Endothelial cell of umbilical vein (primary cell): ENCODE measurements around the gene WRAP73. TPM values are rescaled to one million over a fixed set of nuclear protein-coding genes. Genes with fewer than 3 reads are reported as not detected.
A peak's percentile ranks its signal among the peaks of the same experiment; 100 is the strongest.

ENCODE experiments used
- Bru-seq: library from RNA; stranded (reverse); fragments of 400-500 nt; gene quantifications from one replicate; lab custom pipeline; 2021; lab: Mats Ljungman, UMichigan
- BruChase-seq, 2 experiments: library from RNA; stranded (reverse); fragments of 400-500 nt; gene quantifications; one replicate each; lab custom pipeline; 2021; lab: Mats Ljungman, UMichigan
- BruUV-seq: library from RNA; stranded (reverse); fragments of 400-500 nt; replicated peaks from 2 replicates; lab custom pipeline; 2021; lab: Mats Ljungman, UMichigan
- CTCF ChIA-PET: fragments of 300-600, 350-600 bp; sonication (Branson Sonifier 250); formaldehyde crosslinking; loops from one replicate; lab custom pipeline; 2021; ENCODE audit warnings: antibody characterized with exemption, inconsistent platforms; lab: Charles Lee
- POLR2A ChIA-PET: fragments of 300-600, 350-600 bp; sonication (Branson Sonifier 250); formaldehyde crosslinking; loops from one replicate; lab custom pipeline; 2021; ENCODE audit warnings: antibody characterized with exemption, inconsistent platforms; lab: Charles Lee
- DNase-seq: peaks from one replicate; pipeline ENCODE4 v3.0.0-alpha.2; 2011; ENCODE audit warnings: low read depth, low spot score
- FAIRE-seq: peaks from 2 replicates; lab custom pipeline; 2011; peaks lifted over from hg19 to GRCh38; lab: Jason Lieb, UNC
- H2AFZ ChIP-seq: 2 replicates; pipeline ENCODE4 v1.6.0; 2012; ENCODE audit warnings: low read depth, low read length, control low read depth, inconsistent platforms
- H3K27ac ChIP-seq: 2 replicates; pipeline ENCODE4 v1.5.1; 2011; ENCODE audit warnings: low read depth, mild to moderate bottlenecking, control low read depth, low read length, moderate library complexity; ENCODE audit not compliant: insufficient read depth
- H3K27me3 ChIP-seq, 2 experiments: 2 replicates each; pipeline versions ENCODE4 v1.6.0 to v1.6.1; 2011; ENCODE audit warnings: low read length in 2 of 2, mixed read lengths in 1 of 2; ENCODE audit not compliant: control insufficient read depth in 2 of 2, insufficient read depth in 2 of 2
- H3K36me3 ChIP-seq, 2 experiments: 2 replicates in 1 of 2; 3 replicates in 1 of 2; pipeline ENCODE4 v1.5.1; 2011; ENCODE audit warnings: low read length in 2 of 2, mild to moderate bottlenecking in 1 of 2, moderate library complexity in 1 of 2; ENCODE audit not compliant: control insufficient read depth in 2 of 2, insufficient read depth in 2 of 2; ENCODE audit errors: extremely low read depth in 1 of 2
- H3K4me1 ChIP-seq: 3 replicates; pipeline ENCODE4 v1.5.1; 2011; ENCODE audit warnings: mild to moderate bottlenecking, low read length; ENCODE audit not compliant: control insufficient read depth, insufficient read depth; ENCODE audit errors: extremely low read depth
- H3K4me2 ChIP-seq: 2 replicates; pipeline ENCODE4 v1.6.1; 2011; ENCODE audit warnings: low read length, control low read depth, mixed read lengths; ENCODE audit not compliant: insufficient read depth
- H3K4me3 ChIP-seq, 3 experiments: fragments of 200-600 bp in 1 of 3; sonication (generic), shearing (Covaris generic) in 1 of 3; replicated peaks in 1 of 3; 2 replicates each; pipeline ENCODE4 v1.5.1; 2011 to 2016; ENCODE audit warnings: control low read depth in 3 of 3, low read length in 3 of 3, mild to moderate bottlenecking in 2 of 3, inconsistent platforms in 1 of 3, low read depth in 1 of 3, moderate library complexity in 1 of 3; ENCODE audit not compliant: insufficient read depth in 1 of 3
- H3K79me2 ChIP-seq: 2 replicates; pipeline ENCODE4 v1.6.0; 2012; ENCODE audit warnings: low read length, inconsistent platforms; ENCODE audit not compliant: control insufficient read depth, insufficient read depth
- H3K9ac ChIP-seq: replicated peaks from 2 replicates; pipeline ENCODE3; 2011; ENCODE audit warnings: low read length, control low read depth; ENCODE audit not compliant: insufficient read depth; ENCODE audit errors: extremely low read depth
- H3K9me1 ChIP-seq: replicated peaks from 3 replicates; pipeline ENCODE4 v1.6.0; 2011; ENCODE audit warnings: mild to moderate bottlenecking, low read length; ENCODE audit not compliant: control insufficient read depth, insufficient read depth; ENCODE audit errors: extremely low read depth
- H3K9me3 ChIP-seq: replicated peaks from 2 replicates; pipeline ENCODE4 v1.5.1; 2012; ENCODE audit warnings: low read length, inconsistent platforms; ENCODE audit not compliant: control insufficient read depth, insufficient read depth
- H4K20me1 ChIP-seq: replicated peaks from 2 replicates; pipeline ENCODE3; 2011; ENCODE audit warnings: mild to moderate bottlenecking, low read length; ENCODE audit not compliant: control insufficient read depth, insufficient read depth; ENCODE audit errors: extremely low read depth
- MYC ChIP-seq: IDR thresholded peaks from one replicate; pipeline ENCODE4 v1.6.1; 2011; ENCODE audit warnings: mild to moderate bottlenecking, low read depth, low read length
- POLR2A ChIP-seq: IDR thresholded peaks from 2 replicates; pipeline ENCODE4 v1.6.1; 2012; ENCODE audit warnings: low read depth, mild to moderate bottlenecking, control low read depth, low read length
- POLR2AphosphoS5 ChIP-seq: IDR thresholded peaks from 2 replicates; pipeline ENCODE4 v1.6.1; 2012; ENCODE audit warnings: low read depth, mild to moderate bottlenecking, control low read depth, low read length, moderate library complexity; ENCODE audit not compliant: insufficient read depth
- dilution Hi-C: fragments of 300-500 bp; cut with MboI; formaldehyde crosslinking; loops from one replicate; pipeline ENCODE4 v1.15.0; 2019; ENCODE audit warnings: low sequenced_read_pairs; ENCODE audit not compliant: extremely low pct_ligation_motif_present
- intact Hi-C: fragments of 100-400 bp; cut with micrococcal nuclease; formaldehyde crosslinking; loops from one replicate; pipeline ENCODE4 v1.10.0; 2022
- long read RNA-seq: library from polyadenylated mRNA; stranded (forward); transcript quantifications from one replicate; pipeline ENCODE4 v2.0.0, GENCODE V29; 2021
- polyA minus RNA-seq, 3 experiments: library from RNA; depleted of rRNA, polyadenylated mRNA; stranded (reverse); fragments of >200 nt; gene quantifications; 1 replicate in 1 of 3; 2 replicates in 2 of 3; pipeline ENCODE4 v1.2.3, GENCODE V29; 2011
- polyA plus RNA-seq, 4 experiments: library from polyadenylated mRNA; depleted of rRNA in 3 of 4; stranded (reverse) in 3 of 4; unstranded in 1 of 4; fragments of >200 nt; gene quantifications; 2 replicates each; pipeline versions ENCODE4 v1.2.1 to v1.2.3, GENCODE V29; 2011 to 2012; ENCODE audit warnings: missing spikeins in 1 of 4
- total RNA-seq: library from RNA; stranded (reverse); gene quantifications from 2 replicates; pipeline ENCODE4 v1.2.3, GENCODE V29; 2021
- TF ChIP-seq, protein P1 (sequence below), 2 donors: IDR thresholded peaks; 1 replicate in 1 of 2; 2 replicates in 1 of 2; pipeline ENCODE4 v1.5.1; 2011; ENCODE audit warnings: low read length in 2 of 2, mild to moderate bottlenecking in 2 of 2, moderate library complexity in 2 of 2, control low read depth in 1 of 2, inconsistent platforms in 1 of 2, low read depth in 1 of 2; ENCODE audit not compliant: insufficient read depth in 1 of 2; ENCODE audit errors: extremely low read depth in 1 of 2

WRAP73 gene, protein sequence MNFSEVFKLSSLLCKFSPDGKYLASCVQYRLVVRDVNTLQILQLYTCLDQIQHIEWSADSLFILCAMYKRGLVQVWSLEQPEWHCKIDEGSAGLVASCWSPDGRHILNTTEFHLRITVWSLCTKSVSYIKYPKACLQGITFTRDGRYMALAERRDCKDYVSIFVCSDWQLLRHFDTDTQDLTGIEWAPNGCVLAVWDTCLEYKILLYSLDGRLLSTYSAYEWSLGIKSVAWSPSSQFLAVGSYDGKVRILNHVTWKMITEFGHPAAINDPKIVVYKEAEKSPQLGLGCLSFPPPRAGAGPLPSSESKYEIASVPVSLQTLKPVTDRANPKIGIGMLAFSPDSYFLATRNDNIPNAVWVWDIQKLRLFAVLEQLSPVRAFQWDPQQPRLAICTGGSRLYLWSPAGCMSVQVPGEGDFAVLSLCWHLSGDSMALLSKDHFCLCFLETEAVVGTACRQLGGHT
- 23.0 and 27.7 TPM in 2 replicates for total RNA-seq
- 50.7 and 59.2 TPM in 2 replicates for polyA plus RNA-seq
- 28.5 and 35.3 TPM in 2 replicates for polyA plus RNA-seq (2011; cell fraction: cytosol; rRNA removed)
- 107 and 136 TPM in 2 replicates for polyA plus RNA-seq (2011; cell fraction: nucleus; rRNA removed)
- 19.9 and 22.0 TPM in 2 replicates for polyA plus RNA-seq (2012)
- polyA minus RNA-seq: 32.1 and 37.9 TPM in 2 replicates
- 19.9 TPM for polyA minus RNA-seq (2011; cell fraction: cytosol; rRNA and poly(A)+ RNA removed)
- polyA minus RNA-seq (2011; cell fraction: nucleus; rRNA and poly(A)+ RNA removed): 25.3 and 26.9 TPM in 2 replicates
- Bru-seq, nascent RNA: percentile 56 among the genes with signal in this experiment
- BruChase-seq, experiment 1, labeled RNA remaining after a 6-hour chase: percentile 60 among the genes with signal in this experiment
- BruChase-seq, experiment 2, labeled RNA remaining after a 2-hour chase: percentile 63 among the genes with signal in this experiment
- long read RNA-seq, transcript WRAP73-201 (12 exons, 1,665 nt): major isoform, 37 of 93 reads
- long read RNA-seq, transcript WRAP73-202 (11 exons, 1,998 nt): minor isoform, 8 of 93 reads
- long read RNA-seq, partial matches to known transcripts: 30 of 93 reads
- long read RNA-seq, other reads (novel, unspliced or antisense): 15 of 93 reads

DNA sequence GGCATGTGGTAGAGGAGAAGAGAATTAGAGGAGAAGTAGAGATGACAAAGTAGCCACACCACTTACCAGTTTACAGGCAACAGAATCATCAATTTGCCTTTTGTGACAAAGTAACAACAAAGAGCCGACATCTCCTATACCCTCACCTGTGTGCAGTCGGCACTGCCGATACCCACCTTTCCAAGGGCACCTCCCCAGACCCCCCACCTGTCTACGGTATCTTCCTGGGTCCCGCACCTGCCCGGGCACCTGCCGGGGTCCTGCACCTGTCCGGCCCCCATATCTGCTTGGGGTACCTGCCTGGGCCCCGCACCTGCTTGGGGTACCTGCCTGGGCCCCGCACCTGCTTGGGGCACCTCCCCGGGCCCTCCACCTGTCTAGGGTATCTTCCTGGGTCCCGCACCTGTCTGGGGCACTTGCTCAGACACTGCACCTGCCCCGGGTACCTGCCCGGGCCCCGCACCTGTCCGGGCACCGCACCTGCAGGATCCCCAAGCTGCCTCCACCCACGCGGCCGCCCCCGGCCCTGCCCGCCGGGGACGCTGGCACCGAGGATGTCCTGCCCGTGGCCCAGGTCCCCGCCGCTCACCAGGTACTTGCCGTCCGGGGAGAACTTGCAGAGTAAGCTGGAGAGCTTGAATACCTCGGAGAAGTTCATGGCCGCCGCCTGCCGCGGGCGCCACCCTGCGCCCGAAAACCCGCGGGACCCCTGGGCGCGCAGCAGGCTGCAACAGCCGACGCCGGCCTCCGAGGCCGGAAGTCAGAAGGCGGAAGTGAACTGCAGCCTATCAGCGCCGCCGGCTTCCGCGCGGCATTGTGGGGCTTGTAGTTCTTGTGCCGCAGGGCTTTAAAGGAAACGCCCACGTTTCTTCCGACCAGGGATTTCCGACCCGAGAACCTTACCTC is at the start of gene WRAP73:
TSS of gene WRAP73 (minus strand) at position 762 of the 906 bp plus-strand sequence. CDS start at position 658, 104 bp downstream.
- no peaks in the 10 kb centered on the region for H3K9me1 ChIP-seq
- H3K27ac ChIP-seq: no peak within 1 kb of the TSS
- peaks cover 0 to 10% of the 10 kb centered on the region in 2 experiments for H3K36me3 ChIP-seq
- DNase-seq: peak; percentile 91
- POLR2A ChIA-PET: no interaction called here
- peaks cover 4% of the 10 kb centered on the region for H3K79me2 ChIP-seq
- no peaks in the 10 kb centered on the region for H3K9me3 ChIP-seq
- dilution Hi-C loops (no loop called here), intact Hi-C loops (loop anchor here (1.0 to 2.0 kb wide), 2 partner anchors 25 to 61 kb away; no protein-coding TSS in a partner anchor)
- no peaks in the 10 kb centered on the region for H4K20me1 ChIP-seq
- CTCF ChIA-PET: interaction anchor here (1.4 to 1.6 kb wide), 2 partner anchors 11 to 197 kb away, joined by 3 to 4 read pairs; no protein-coding TSS in a partner anchor
- peak within 1 kb of the TSS; percentile 79 to 94 (median 86) for H3K4me3 ChIP-seq
- H3K4me2 ChIP-seq: peak within 1 kb of the TSS; percentile 72
- peaks cover 24 to 41% of the 10 kb centered on the region in 2 experiments for H3K27me3 ChIP-seq
- H3K4me1 ChIP-seq: peaks cover 8% of the 10 kb centered on the region
- TF ChIP-seq POLR2A (peak; percentile 81), POLR2AphosphoS5 (peak; percentile 87), MYC (no peak)
- TF ChIP-seq, protein P1, sequence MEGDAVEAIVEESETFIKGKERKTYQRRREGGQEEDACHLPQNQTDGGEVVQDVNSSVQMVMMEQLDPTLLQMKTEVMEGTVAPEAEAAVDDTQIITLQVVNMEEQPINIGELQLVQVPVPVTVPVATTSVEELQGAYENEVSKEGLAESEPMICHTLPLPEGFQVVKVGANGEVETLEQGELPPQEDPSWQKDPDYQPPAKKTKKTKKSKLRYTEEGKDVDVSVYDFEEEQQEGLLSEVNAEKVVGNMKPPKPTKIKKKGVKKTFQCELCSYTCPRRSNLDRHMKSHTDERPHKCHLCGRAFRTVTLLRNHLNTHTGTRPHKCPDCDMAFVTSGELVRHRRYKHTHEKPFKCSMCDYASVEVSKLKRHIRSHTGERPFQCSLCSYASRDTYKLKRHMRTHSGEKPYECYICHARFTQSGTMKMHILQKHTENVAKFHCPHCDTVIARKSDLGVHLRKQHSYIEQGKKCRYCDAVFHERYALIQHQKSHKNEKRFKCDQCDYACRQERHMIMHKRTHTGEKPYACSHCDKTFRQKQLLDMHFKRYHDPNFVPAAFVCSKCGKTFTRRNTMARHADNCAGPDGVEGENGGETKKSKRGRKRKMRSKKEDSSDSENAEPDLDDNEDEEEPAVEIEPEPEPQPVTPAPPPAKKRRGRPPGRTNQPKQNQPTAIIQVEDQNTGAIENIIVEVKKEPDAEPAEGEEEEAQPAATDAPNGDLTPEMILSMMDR (IDR thresholded peaks at IDR 0.05; ENCODE audit: extremely low read depth in 1 of 2, insufficient read depth in 1 of 2, low read depth in 1 of 2, low read length in 2 of 2): peak; percentile 14 to 38
- H3K9ac ChIP-seq: peak within 1 kb of the TSS; percentile 76
- no TSS peak for BruUV-seq
- peak within 1 kb of the TSS; percentile 94 for H2AFZ ChIP-seq
- FAIRE-seq: peak; percentile 92
